HG03378 (cell line): ENCODE results near the gene MZT2A.
"Not testable (repeated sequence)": the region's sequence is repeated elsewhere in the genome, so short reads cannot be mapped to it uniquely, and the experiment has no call there.

Experiments used
- ATAC-seq: cut with Tn5 transposase; IDR thresholded peaks from one replicate; pipeline ENCODE4 v1.9.1; 2021; ENCODE audit warnings: mild to moderate bottlenecking, moderate library complexity; ENCODE audit not compliant: unreplicated experiment

MZT2A gene

DNA sequence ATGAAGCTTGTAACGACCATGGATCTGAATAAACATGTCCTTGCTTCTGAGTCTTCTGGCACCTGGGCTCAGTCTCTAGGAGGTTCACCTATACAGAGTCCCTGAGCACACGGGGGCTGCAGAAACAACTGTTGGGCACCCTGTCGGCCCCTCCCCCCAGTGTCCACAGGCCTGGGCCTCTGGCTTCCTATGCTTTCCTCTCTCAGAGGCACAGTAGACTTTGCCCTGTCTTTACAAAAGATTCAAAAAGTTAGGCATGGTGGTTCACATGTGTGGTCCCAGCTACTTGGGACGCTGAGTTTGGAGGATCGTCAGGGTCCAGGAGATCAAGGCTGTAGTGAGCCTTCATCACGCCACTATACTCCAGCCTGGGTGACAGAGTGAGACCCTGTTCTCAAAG lies 29.3 kb upstream of the MZT2A start:
- ATAC-seq, result not testable (repeated sequence)

DNA sequence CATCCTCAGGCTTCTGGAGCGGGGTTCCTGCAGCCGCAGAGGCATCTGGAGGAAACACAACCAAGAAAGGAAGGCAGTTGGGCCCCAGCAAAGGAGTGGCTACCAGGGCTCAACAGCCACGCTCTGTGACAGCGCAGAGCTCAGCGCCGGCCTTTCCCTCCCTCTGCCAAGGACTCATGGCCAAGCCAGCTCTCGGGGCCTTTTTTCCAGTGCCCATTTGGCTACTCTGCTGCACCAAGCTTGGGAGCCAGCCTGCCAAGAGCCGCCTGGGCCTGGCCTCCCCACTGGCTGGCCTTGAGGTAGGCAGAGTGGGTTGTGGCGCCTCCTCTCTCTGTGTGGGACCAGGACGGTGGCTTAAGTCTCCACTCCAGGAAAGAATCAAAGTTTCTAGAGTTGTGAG lies 28.3 kb upstream of the MZT2A start:
- ATAC-seq, result no peak

DNA sequence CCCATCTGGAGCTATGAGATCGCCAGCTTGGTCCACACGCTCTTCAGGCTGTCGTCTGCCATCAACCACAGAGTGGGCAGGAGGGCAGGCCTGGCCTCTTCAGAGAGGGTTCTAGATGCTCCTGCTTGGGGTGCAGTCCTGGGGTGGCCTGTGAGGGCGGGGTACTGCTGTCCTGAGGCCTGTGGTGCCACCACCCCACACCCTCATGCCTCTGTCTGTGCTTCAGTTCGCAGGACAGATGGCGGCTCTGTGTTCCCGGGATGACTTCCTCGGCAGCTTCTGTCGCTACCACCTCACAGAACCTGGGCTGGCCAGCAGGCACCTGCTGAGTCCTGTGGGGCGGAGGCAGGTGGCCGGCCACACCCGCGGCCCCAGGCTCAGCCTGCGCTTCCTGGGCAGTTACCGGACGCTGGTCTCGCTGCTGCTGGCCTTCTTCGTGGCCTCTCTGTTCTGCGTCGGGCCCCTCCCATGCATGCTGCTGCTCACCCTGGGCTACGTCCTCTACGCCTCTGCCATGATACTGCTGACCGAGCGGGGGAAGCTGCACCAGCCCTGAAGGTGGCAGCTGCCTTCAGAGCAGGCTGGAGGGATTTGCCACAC lies 27.8 kb upstream of the MZT2A start:
- ATAC-seq, result not testable (repeated sequence)

- no peak for ATAC-seq
Observed at GRCh38 chr2:131519466-131519865, 27.3 kb upstream of the MZT2A start.

GRCh38 chr2:131518531-131518930 lies 26.3 kb upstream of the MZT2A start:
- not testable (repeated sequence) for ATAC-seq

GRCh38 chr2:131517856-131518255 lies 25.7 kb upstream of the MZT2A start:
- ATAC-seq, result not testable (repeated sequence)

- no peak for ATAC-seq
Observed at GRCh38 chr2:131517106-131517831, 25.1 kb upstream of the MZT2A start.

GRCh38 chr2:131516621-131517020 lies 24.4 kb upstream of the MZT2A start:
- not testable (repeated sequence) for ATAC-seq

DNA sequence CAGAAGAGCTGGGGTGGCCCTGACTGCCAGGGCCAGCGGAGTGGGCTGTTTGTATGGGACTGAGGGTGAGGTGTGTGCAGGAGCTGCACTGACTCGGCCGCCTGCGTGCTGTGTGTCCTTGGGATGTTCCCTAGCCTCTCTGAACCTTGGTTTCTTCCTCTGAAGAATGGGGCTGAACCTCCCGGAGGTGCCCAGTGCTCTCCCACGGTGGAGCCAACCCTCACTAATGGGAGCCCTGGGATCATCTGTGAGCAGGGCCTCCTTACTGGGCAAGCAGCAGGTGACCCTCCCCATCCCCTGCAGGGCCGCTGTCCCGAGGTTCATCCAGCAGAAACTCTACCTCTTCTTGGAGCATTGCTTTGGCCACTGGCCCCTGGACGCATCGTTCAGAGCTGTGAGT lies 23.8 kb upstream of the MZT2A start:
- no peak for ATAC-seq

GRCh38 chr2:131515235-131515634 lies 23.0 kb upstream of the MZT2A start:
- not testable (repeated sequence) for ATAC-seq

DNA sequence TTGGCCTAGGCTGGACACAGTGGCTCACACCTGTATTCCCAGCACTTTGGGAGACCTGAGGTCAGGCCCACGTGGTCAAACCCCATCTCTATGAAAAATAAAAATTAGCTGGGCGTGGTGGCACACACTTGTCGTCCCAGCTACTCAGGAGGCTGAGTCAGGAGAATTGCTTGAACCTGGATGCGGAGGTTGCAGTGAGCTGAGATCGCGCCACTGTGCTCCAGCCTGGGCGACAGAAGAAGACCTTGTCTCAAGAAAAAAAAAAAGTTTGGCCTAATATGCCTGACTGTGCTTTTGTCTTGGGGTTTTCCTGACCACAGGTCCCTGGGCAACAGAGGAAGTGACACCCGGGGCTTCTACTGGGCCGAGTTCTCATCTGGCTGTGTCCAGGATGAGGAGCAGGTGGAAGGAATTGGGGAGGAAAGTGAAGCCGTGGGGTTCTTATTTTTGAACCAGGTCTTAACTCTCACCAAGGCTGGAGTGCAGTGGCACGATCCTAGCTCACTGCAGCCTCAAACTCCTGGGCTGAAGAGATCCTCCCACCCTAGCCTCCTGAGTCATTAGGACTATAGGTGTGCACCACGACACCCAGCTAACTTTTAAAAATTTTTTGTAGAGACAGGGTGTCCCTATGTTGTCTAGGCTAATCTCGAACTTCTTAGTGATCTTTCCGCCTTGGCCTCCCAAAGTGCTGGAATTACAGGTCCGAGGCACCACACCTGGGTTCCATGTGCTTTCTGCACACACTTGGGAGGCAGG lies 22.4 kb upstream of the MZT2A start:
- ATAC-seq, result peak; percentile 84

- not testable (repeated sequence) for ATAC-seq
Observed at GRCh38 chr2:131511969-131512870, 20.0 kb upstream of the MZT2A start.

DNA sequence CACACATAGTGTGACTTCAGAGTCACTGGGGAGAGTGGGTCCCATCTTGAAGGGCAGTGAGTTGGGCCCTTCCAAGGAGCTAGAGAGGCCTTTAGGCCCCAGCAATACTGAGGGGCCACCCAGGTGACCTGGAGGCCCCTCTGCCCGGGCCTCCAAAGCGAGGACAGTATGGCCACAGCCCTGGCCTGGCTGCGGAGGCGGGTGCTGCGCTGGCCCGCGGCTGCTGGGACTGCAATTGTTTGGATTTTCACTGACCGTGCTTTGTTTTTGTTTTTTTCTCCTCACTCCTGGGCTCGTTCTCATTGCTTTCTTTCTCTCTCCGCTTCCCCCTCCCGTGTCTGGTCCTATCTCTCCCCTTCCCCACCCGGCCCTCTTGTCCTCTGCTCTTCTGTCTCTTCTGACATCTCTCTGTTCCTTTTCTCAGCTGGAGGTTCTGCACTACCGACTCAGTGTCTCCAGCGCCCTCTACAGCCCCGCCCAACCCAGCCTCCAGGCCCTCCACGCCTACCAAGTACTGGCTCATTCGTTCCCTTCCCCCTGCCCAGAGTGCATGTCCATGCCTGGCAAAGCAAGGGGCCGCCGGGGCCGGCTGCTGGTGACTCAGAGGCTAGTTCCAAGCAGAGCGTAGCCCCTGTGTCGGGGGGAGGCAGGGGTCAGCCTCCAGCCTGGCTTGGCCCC lies 19.2 kb upstream of the MZT2A start:
- not testable (repeated sequence) for ATAC-seq

DNA sequence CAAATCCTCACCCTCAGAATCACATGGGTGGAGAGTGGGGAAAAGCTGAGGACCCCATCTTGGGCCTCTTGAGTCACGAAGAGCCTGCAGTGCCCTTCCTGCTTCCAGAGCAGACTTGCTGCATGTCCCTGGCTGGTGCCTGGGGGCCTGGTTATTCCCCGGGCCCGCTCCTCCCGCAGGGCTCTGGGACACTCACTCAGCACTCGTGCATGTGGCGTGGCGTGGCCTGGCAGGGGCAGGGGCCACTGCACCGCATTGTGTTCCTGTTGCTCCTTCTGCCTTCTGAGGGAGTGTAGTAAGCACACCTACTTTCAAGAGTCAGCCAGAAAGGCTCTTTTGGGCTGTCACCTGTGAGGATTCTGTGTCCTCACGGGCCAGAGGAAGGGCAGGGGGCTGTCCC lies 17.4 kb upstream of the MZT2A start:
- no peak for ATAC-seq

- ATAC-seq, result not testable (repeated sequence)
Observed at GRCh38 chr2:131504082-131504750, 12.0 kb upstream of the MZT2A start.

DNA sequence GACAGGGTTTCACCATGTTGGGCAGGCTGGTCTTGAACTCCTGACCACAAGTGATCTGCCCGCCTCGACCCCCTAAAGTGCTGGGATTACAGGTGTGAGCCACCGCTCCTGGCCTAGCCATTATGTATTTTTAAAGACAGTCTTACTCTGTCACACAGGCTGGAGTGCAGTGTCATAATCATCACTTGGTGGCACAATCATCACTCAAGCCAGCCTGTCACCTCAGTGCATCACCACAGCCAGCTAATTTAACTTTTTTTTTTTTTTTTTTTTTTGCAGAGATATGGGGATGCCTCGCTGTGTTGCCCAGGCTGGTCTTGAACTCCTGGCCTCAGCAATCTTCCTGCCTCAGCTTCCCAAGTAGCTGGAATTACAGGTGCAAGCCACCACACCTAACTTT lies 11.4 kb upstream of the MZT2A start:
- not testable (repeated sequence) for ATAC-seq

GRCh38 chr2:131498321-131498973 lies 6.2 kb upstream of the MZT2A start:
- ATAC-seq, result peak; percentile 87

DNA sequence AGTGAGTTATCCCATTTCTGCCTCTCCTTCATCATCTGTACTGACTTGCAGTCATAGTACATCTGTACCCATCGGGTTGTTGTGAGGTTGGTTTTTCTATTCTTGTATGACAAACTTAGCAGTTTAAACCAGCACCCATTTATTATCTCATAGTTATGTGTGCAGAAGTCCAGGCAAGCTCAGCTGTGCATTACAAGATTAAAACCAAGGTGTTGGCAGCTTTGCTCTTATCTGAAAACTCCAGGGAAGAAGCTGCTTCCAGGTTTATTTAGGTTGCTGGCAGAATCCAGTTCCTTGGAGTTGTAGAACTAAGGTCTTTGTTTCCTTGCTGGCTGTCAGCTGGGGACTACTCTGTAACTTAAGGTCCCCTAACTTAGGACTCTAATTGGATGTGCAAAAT lies 3.3 kb upstream of the MZT2A start:
- ATAC-seq, result not testable (repeated sequence)
